Body of pancreas (tissue), 4 donors: Measurements from ENCODE around the gene COA5. TPM values are rescaled to one million over a fixed set of nuclear protein-coding genes. Genes with fewer than 3 reads are reported as not detected.

Experiments
- ATAC-seq: fragments of 150-250 bp; one replicate; pipeline ENCODE4 v1.9.1; 2016
- DNase-seq, 4 donors: peaks; one replicate each; pipeline ENCODE4 v3.0.0-alpha.2; 2019
- H3K27ac ChIP-seq, 4 donors: fragments of 200-600 bp; sonication (generic); 1 replicate in 3 of 4; 2 replicates in 1 of 4; pipeline versions ENCODE4 v1.5.1 to v1.6.1; 2016 to 2019; ENCODE audit warnings: mild to moderate bottlenecking in 1 of 4, mixed read lengths in 1 of 4, moderate library complexity in 1 of 4
- H3K27me3 ChIP-seq, 2 donors: fragments of 200-600 bp; sonication (generic); one replicate each; pipeline ENCODE4 v1.6.0; 2016; ENCODE audit warnings: mild to moderate bottlenecking in 1 of 2
- H3K36me3 ChIP-seq, 2 donors: fragments of 200-600 bp; sonication (generic); replicated peaks in 1 of 2; 2 replicates each; pipeline ENCODE4 v1.5.1; 2016; ENCODE audit warnings: low read depth in 2 of 2; ENCODE audit not compliant: insufficient read depth in 1 of 2
- H3K4me1 ChIP-seq: fragments of 200-600 bp; sonication (generic); one replicate; pipeline ENCODE4 v1.6.0; 2016
- H3K4me3 ChIP-seq, 2 donors: fragments of 200-600 bp; sonication (generic); 1 replicate in 1 of 2; 2 replicates in 1 of 2; pipeline ENCODE4 v1.5.1; 2016 to 2019
- H3K9me3 ChIP-seq, 3 donors: fragments of 200-600 bp; sonication (generic); 1 replicate in 2 of 3; 2 replicates in 1 of 3; pipeline ENCODE4 v1.5.1; 2016
- CTCF ChIP-seq, 7 experiments: fragments of 450-650 bp in 4 of 7; fragments of 200-600 bp in 3 of 7; sonication (generic) in 3 of 7; IDR thresholded peaks; one replicate each; pipeline ENCODE4 v1.5.1; 2016 to 2019; ENCODE audit warnings: antibody characterized with exemption in 7 of 7
- POLR2A ChIP-seq, 3 donors: fragments of 450-650 bp; IDR thresholded peaks; one replicate each; pipeline ENCODE4 v1.6.1; 2016; ENCODE audit warnings: antibody characterized with exemption in 3 of 3, mild to moderate bottlenecking in 2 of 3
- WGBS, 2 donors: methylation state at CpG; one replicate each; pipeline ENCODE4 v1.1.5; 2017; 5-methylcytosine and 5-hydroxymethylcytosine counted together
- intact Hi-C: fragments of 100-400 bp; cut with DNase I; formaldehyde crosslinking; loops from one replicate; pipeline ENCODE4 v1.15.1; 2023
- total RNA-seq, 2 donors: library from RNA; depleted of rRNA; stranded (reverse); fragments of >200 nt; gene quantifications; one replicate each; pipeline ENCODE4 v1.1.0, GENCODE V29; 2016

COA5 gene
- total RNA-seq, 2 donors from 2014 or later = 20.1 to 39.2 TPM

- H3K36me3 ChIP-seq = no peaks in the 10 kb centered on the region
- TF ChIP-seq POLR2A (IDR thresholded peaks at IDR 0.05) (no peak), CTCF (IDR thresholded peaks at IDR 0.05) (no peak)
- no peaks in the 10 kb centered on the region for H3K27me3 ChIP-seq
- ATAC-seq (no peak), DNase-seq (no peak)
- no peaks in the 10 kb centered on the region for H3K4me1 ChIP-seq
- H3K9me3 ChIP-seq = no peaks in the 10 kb centered on the region
- H3K27ac ChIP-seq = no peak overlapping the region
- intact Hi-C loops = no loop called here
- no peak overlapping the region for H3K4me3 ChIP-seq
- 84 to 85% methylated on average over 9 of the region's 9 CpGs for WGBS, 2 donors
Measured at GRCh38 chr2:98578231-98578630, 30.1 kb downstream of the COA5 start.

- Histone ChIP-seq H3K27ac (no peak overlapping the region), H3K27me3 (no peaks in the 10 kb centered on the region), H3K4me3 (no peak overlapping the region), H3K4me1 (no peaks in the 10 kb centered on the region), H3K9me3 (no peaks in the 10 kb centered on the region), H3K36me3 (no peaks in the 10 kb centered on the region)
- DNase-seq (no peak), ATAC-seq (no peak)
- intact Hi-C loops = no loop called here
- TF ChIP-seq POLR2A (IDR thresholded peaks at IDR 0.05) (no peak), CTCF (IDR thresholded peaks at IDR 0.05) (peak in 1 of 7 experiments; percentile 2)
- WGBS, 2 donors = 71 to 72% methylated on average over 7 to 10 of the region's 10 CpGs
Measured at GRCh38 chr2:98577313-98577712, 31.0 kb downstream of the COA5 start.

GRCh38 chr2:98576666-98577312, 31.5 kb downstream of the COA5 start:
- WGBS, 2 donors = 93 to 98% methylated on average over 15 to 19 of the region's 22 CpGs
- Histone ChIP-seq H3K9me3 (no peaks in the 10 kb centered on the region), H3K27ac (no peak overlapping the region), H3K4me3 (no peak overlapping the region), H3K27me3 (no peaks in the 10 kb centered on the region), H3K4me1 (no peaks in the 10 kb centered on the region), H3K36me3 (no peaks in the 10 kb centered on the region)
- intact Hi-C loops = no loop called here
- DNase-seq (no peak), ATAC-seq (no peak)
- TF ChIP-seq CTCF (IDR thresholded peaks at IDR 0.05) (no peak), POLR2A (IDR thresholded peaks at IDR 0.05) (no peak)

GRCh38 chr2:98573426-98573825, 34.9 kb downstream of the COA5 start:
- DNase-seq (no peak), ATAC-seq (no peak)
- no peaks in the 10 kb centered on the region for H3K4me1 ChIP-seq
- no peaks in the 10 kb centered on the region for H3K27me3 ChIP-seq
- no peak overlapping the region for H3K4me3 ChIP-seq
- 87 to 92% methylated on average over 10 to 12 of the region's 13 CpGs for WGBS, 2 donors
- TF ChIP-seq CTCF (IDR thresholded peaks at IDR 0.05) (no peak), POLR2A (IDR thresholded peaks at IDR 0.05) (no peak)
- H3K27ac ChIP-seq = no peak overlapping the region
- intact Hi-C loops = no loop called here
- H3K9me3 ChIP-seq = no peaks in the 10 kb centered on the region
- H3K36me3 ChIP-seq = no peaks in the 10 kb centered on the region

- no peaks in the 10 kb centered on the region for H3K4me1 ChIP-seq
- no peak for ATAC-seq
- no peak for TF ChIP-seq CTCF (IDR thresholded peaks at IDR 0.05)
- TF ChIP-seq POLR2A (IDR thresholded peaks at IDR 0.05) = no peak
- no peaks in the 10 kb centered on the region for H3K36me3 ChIP-seq
- H3K4me3 ChIP-seq = no peak overlapping the region
- H3K27me3 ChIP-seq = no peaks in the 10 kb centered on the region
- 90 to 91% methylated on average over 15 of the region's 15 CpGs for WGBS, 2 donors
- intact Hi-C loops = no loop called here
- H3K27ac ChIP-seq = no peak overlapping the region
- H3K9me3 ChIP-seq = no peaks in the 10 kb centered on the region
- no peak for DNase-seq
Measured at GRCh38 chr2:98572676-98573075, 35.6 kb downstream of the COA5 start.
